HG02852 (cell line): ENCODE results near the gene METRN.

Source experiments
- ATAC-seq: cut with Tn5 transposase; IDR thresholded peaks from one replicate; pipeline ENCODE4 v1.9.1; 2021; ENCODE audit warnings: mild to moderate bottlenecking, moderate library complexity; ENCODE audit not compliant: unreplicated experiment

The METRN gene

DNA sequence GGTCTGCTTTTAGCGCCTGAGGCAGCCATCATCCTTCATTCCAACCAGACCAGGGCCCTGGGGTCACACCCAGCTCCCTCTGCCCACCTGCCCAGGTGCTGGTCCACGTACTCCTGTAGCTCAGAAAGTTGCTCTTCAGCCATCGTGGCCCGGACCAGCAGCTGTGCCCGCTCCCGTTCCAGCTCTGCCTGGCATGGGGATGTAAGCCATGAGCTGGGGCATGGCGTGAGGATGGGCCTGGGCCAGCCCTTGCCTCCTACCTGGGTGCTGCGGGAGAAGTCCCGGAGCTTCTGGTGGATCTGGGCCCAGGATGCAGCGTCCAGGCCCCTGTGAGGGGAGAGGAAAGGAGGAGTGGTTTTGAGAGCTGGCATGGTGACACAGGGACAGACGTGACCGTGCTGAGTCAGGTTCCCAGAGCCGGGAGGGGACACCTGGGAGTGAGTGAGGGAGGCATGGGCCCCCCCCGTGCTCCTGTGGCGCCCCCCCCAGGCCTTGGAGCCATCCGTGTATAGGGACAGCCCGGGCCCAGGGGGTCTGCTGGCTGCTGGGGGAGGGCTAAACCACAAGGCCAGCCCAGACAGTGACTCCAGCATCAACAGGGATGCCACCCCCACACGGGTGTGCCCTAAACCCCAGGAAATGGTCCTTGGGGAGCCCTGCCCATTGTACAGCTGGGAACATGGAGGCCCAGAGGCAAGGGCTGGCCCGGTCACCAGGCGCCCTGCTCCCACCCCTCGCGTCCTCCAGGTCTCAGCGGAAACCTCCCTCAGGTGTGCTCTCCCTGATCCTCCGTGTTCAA, 8.1 kb downstream of the METRN start:
- no peak for ATAC-seq

DNA sequence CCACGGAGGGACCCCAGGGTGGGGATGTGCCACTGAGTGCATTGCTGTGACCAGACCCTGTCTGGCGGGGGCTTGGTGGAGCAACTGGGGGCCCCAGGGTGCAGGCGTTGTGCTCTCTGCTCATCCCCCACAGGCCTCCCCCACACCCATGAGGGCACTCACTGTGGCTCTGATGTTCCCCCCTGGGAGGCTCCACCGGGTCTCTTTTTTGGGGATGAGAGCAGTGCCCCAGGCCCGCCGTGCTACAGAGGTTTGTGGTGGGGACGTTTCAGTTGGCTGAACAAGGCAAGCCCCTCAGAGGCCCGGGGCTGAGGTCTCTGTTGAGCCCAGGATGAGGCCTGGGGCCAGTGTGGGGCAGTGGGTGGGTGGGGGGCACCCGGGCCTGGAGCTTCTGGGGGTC, 8.8 kb downstream of the METRN start:
- ATAC-seq: no peak

DNA sequence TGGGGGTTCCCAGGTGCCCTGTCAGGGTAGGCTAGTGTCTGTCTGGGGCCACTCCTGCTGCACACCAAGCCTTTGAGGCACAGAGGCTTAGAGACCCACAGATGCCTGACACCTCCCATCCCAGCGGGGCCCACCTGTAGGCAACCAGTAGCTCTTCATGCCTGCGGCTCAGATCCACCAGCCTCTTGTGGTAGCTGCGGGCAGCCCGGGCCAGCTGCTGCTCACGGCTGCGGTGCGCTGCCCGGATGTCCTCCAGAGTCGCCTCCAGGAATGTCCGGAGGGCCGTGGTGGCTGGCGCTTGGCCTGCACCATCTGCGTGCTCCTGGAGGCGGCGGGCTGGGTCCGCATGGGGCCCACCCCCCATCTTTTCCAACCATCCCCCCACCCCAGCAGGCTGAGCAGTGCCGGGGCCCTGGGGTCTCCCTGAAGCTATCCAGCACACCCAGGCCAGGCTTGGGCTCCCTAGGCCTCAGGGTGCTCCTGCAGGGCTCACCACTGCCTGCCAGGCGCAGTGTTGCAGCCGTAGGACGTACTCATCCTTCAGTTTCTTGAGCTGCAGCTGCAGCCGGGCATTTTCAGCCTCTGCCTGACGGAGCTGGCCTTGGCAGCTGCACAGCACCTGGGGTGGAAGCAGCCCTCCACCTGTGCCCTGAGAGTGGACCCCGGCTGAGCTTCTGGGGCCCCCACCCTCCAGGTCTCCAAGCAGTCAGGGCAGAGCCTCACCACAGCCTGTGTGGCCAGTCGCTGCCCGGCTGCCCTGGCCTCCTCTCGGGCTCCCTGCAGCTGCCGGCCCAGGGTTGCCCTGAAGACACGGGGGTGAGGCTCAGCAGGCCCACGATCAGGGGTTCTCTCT, 9.5 kb downstream of the METRN start:
- no peak for ATAC-seq

DNA sequence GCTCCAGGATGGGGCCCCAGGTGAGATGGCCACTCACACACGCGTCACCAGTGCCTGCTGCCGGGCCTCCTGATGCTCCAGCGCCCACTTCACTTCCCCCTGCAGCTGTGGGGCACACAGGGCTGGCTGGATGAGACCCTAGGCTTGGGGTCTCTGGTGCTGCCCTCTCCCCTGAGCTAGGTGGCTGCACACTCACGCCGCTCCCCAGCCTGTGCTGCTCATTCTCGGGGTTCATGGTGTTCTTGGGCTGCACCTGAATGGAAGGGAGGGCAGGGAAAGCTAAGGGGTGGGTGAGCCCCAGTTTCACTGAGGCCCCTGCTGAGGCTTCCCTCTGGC, 10.1 kb downstream of the METRN start:
- no peak for ATAC-seq

DNA sequence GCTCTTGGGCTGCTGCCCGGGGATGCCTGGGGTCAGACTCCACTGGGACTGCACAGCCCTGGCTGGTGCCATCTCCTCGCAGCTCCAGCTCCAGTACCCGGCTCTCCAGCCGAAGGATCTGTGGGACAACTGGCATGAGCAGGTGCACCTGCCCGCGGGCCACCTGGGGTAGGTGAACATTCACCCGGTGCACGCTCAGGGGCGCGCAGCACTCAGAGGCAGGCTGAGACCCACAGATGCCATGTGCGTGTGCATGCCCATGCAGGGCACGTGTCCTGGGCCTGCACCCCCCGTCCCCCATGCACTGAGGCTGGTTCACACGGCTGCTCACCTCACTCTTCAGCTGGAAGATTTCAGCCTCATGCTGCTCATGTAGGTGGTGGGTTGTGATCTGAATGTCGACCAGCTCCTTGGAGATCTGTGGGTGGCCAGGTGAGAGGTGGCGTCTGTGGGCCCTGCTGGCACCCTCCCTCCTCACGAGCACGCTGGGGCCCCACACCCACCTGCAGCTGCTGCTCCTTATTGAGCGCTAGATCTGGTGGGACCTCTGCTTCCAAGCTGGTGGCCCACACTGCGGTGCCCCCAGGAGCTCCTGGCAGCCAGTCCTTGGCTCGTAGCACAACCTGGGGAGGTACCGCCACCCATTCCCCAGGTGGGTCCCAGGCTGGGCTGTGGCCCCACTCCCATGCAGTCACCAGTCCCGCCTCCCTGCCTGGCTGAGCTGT, 10.7 kb downstream of the METRN start:
- ATAC-seq: no peak

DNA sequence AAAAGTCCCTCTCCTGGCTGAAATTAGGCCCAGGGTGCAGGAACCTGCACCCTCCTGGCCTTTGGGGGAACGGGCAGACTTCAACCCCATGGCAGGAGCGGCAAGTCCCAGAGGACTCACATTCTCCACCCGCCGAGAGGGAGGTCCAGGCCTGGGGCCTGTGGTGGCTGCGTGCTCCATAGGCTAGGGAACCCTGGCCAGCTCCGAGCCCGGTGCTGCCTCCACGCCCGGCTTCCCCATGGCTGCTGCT, 11.2 kb downstream of the METRN start:
- no peak for ATAC-seq

DNA sequence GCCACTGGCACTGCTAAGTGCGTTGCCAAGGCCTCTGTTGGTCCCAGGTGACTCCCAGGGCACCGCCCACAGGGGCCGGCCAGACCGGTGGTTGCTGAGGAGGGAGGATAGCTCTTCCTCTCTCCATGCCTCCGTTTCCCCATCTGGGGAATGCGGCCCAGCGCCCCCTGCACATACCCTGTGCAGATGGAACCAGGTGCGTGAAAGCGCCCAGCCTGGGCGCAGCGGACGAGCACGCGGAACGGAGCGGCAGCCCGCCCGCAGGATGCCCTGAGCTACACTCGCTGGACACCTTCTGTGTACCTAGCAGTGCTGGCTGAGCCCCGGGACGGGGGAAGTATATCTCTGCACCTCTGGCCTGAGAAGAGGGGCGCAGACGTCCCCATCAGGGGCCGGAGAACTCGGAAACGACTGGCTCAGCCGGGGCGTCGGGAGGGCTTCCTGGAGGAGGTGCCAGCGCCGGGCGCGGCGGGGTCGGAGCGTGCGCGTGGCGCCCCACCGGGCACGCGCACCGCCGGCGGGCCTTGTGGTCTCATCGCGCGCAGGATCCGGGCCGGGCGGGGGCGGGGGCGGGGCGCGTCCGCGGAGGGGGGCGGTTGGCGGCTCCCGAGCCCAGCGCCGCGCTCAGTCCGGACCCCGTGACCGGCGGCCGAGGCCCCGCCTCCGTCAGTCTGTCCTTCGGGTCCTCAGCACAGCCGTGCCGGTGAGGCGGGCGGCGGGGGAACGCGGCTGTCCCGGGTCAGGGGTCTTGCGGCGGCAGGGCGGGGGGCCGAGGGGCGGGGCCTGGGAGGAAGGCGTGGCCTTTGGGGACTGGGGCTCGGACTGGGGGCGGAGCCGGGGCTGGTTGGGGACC, 11.7 kb downstream of the METRN start, which contains the start of the genes CCDC78 and HAGHL:
Gene CCDC78, minus strand, starts transcription at position 6 of the 853 bp plus-strand sequence. CDS start 76 bp downstream, outside the sequence.
Gene HAGHL, plus strand, starts transcription at position 669 of the 853 bp plus-strand sequence. CDS start 404 bp downstream, outside the sequence.
- ATAC-seq: no peak

DNA sequence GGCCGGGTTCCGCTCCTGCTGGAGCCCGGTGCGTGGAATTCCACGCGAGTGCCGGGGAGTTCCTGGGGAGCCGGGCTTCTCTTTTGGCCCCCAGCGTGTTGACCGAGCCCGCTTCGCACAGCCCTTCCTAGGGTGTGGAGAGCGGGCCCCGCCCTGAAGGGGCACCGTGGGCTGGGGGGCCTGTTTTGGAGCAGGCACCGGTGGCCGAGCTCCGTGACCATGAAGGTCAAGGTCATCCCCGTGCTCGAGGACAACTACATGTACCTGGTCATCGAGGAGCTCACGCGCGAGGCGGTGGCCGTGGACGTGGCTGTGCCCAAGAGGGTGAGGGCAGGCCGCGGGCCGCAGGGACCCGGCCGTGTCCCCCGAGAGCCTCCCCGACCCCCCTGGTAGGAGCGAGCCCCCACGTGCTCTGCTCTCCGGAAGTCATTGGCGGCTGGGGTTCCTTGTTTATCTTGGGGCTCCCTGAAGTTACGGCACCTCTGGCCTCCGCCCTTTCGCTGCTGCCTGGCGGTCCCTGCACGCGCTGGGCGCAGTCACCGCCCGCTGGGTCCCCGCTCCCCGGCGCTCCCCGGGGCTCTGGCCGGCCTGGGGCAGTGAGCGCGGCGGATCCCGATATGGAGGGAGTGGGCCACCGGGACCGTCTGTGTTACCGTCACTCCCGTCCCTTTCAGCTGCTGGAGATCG, 12.5 kb downstream of the METRN start:
- ATAC-seq: no peak

DNA sequence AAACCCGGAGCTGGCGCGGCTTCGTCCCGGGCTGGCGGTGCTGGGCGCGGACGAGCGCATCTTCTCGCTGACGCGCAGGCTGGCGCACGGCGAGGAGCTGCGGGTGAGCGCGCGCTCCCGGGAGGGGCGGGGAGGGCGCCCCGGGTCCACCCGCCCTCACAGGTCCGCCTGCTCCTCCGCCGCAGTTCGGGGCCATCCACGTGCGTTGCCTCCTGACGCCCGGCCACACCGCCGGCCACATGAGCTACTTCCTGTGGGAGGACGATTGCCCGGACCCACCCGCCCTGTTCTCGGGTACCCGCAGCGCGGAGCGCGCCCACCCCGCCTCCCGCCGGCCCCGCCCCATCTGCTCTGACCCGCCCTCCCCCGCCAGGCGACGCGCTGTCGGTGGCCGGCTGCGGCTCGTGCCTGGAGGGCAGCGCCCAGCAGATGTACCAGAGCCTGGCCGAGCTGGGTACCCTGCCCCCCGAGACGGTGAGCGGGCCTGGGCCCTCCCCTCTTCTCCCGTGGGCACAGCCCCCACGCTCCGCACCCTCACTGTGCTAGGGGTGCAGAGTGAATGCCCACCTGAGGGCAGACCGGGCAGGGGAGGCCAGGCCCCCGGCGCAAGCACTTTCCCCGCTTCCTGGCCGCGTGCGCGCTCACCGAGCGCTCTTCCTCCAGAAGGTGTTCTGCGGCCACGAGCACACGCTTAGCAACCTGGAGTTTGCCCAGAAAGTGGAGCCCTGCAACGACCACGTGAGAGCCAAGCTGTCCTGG, 13.4 kb downstream of the METRN start:
- no peak for ATAC-seq

DNA sequence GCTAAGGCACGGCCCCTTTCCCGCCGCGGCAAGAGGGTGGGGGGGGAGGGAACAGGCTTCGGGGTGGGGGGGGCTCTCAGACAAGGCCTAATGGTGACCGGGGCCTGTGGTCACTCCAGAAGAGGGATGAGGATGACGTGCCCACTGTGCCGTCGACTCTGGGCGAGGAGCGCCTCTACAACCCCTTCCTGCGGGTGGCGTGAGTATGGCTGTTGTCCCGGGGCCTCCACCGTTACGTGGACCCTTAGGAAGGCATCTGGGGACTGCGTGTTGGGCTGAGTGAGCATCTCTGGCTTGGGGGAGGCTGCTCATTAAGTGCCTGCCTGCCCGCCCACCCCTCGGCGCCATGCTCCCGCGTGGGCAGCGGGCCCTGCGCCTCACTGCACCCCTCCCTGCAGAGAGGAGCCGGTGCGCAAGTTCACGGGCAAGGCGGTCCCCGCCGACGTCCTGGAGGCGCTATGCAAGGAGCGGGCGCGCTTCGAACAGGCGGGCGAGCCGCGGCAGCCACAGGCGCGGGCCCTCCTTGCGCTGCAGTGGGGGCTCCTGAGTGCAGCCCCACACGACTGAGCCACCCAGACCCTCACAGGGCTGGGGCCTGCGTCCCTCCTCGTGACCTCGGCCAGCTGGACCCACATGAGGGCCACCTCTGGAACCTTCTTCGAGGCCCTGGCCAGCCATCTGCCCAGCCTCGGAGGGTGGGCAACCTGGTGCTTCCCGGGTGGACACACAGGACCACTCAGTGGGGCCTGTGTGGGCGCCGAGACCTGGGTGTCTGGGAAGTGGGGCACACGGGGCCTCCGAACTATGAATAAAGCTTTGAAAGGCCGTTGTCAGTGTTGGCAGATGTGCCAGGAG, 14.2 kb downstream of the METRN start:
- no peak for ATAC-seq

DNA sequence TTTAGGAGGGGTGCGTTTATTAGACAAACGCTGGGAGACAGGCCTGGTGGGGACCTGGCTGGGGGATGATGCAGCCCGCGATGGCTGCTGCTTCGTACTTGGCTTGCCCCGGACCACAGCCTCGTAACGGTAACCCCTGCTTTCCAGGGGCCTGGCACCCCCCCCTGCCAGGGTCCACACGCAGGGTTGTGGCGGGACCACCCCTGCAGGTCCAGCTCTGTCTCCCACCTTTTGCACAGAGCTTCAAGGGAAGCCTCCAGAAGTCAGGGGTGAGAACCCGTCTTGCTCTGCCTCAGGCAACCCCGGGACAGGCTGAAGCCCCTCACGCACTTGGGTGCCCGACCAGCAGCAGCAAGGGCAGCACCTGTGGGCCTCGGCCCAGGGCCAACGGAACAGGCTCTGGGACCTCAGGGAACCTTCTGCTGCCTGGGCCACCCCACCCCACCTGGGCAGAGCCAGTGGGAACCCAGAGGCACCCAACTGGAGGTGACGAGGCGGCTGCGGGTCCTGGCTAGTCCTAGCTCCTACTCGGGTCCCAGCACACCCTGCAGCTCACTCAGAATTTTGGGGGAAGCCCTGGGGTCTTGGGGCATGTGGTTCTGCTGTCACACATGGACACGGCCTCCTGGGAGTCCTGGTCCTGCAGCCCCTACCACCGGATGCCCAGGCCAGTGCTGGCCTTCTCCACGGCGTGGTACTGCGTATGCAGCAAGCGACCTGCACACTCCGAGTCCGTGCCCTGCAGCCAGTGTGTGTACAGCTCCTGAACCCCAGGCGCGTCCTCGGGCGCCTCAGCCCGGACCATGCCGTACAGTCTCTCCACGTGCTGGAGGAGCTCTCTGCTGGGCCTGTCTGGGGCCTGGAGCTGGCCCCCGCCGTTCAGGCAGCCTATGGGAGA, 15.1 kb downstream of the METRN start:
- ATAC-seq: no peak

DNA sequence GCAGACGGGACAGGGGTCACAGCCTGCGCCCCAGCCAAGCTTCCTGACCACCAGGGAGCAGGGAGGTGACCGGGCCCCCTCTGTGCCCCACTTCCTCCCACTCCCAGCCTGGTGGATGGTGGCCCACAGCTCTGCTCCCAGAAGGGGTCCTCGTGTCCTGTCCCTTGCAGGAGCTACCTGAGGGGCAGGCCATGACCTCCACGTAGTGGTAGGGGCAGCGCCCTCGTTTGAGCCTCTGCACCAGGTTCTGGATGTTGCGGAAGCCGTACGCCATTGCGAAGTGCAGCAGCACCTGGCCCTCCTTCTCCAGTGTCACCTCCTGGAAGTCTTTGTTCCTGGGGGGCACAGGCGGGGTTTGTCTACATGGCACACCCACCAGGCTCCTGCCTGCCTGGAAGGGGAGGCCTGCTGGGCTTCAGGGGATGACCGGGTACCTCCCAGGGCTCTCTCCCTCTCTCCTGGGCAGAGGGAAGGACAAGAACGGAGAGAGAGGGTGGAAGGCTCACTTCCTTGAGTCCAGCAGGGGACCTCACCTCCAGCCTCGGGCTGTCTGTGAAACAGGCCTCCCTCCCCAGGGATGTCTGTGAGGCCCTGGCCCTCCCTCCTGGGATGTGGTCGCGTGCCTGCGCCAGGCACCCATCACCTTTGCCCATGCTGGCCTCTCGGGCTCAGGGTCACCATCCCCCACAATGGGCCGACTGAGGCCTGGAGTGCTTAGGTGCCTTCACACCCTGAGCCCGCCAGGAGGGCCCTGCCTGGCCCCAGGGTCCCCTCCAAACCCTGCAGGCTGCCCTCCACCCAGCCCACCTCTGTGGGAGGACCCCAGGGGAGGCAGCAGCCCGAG, 16.0 kb downstream of the METRN start:
- ATAC-seq: no peak

DNA sequence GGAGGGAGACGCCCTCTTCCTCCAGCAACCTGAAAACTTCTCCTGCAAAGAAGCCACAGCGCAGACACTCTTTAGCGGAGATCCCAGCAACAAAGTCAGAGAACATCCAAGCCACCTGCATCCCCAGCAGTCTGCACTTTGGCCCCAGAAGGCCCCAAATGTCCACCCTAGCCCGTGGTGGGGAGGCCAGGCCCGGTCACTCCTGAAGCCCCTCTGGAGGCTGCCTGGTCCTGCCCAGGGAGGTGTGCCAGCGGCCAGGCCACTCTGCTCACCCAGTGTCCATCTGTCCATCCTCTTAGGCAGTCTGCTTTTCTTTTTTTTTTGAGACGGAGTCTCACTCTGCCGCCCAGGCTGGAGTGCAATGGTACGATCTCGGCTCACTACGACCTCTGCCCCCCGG, 17.4 kb downstream of the METRN start:
- ATAC-seq: no peak

DNA sequence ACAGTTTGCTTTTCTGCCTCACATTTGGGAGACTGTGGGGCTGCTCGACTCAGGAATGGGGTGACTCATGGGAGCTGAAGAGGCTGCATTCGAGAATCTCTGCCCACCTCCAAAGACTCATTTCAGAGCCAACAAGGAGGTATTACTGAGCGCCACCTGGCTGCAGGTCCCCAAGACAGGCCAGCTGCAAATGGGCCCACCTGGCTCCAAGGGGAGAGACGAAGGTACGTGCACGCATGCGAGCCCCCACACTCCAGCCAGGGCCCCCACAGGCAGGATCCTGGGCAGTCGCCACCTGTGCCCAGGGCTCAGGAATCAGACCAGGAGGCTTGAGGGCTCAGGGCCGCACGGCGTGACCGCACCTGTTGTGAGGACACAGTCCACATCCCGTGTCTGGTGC, 18.0 kb downstream of the METRN start:
- ATAC-seq: no peak

DNA sequence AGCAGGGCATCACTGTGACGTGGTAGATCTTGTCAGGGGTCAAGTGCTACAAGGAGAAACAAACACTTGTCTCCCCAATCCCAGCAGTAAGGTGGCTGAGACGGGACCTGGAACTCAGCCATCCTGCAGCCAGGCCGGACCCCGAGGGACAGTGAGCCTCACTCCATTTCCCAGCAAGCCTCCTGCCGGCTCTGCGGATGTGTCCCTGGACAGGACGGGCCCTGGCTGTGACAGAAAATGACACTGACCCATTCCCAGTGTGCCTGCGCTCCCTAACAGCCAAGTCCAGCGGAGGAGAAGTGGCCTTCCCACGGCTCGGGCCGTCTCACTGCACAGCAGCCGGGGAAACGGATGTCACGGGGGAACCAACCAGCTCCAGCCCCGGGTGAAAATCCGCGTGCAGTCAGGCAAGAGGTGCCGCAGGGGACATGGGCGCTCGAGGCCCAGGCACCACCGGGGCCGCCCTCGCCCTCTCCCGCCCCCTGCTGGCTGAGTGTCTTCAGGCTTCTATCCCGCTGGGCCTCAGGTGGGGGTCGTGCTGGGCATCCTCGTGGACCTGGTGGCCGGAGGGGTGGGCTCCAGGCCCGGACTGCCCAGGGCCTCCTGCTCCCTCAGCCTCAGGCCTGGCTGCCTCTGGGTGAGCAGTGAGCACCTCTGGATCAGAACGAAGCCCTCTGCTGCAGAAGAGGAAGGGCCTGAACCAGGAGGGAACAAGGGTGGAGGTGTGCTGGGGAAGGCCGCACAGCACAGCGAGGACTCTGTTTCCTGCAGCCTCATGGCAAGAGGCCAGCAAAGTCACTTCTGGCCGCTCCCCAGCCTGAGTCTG, 18.7 kb downstream of the METRN start:
- ATAC-seq: no peak
